GM18873 (cell line): Measurements from ENCODE around the gene SETDB1.
"Not testable (repeated sequence)": the region's sequence is repeated elsewhere in the genome, so short reads cannot be mapped to it uniquely, and the experiment has no call there.

Experiments
- ATAC-seq: cut with Tn5 transposase; IDR thresholded peaks from one replicate; pipeline ENCODE4 v1.9.1; 2021; ENCODE audit warnings: mild to moderate bottlenecking, moderate library complexity, moderate number of reproducible peaks; ENCODE audit not compliant: unreplicated experiment, low FRiP score

Gene SETDB1

GRCh38 chr1:150926097-150926741 is at the start of gene SETDB1:
SETDB1 (plus strand) TSS chr1:150926363; CDS start chr1:150927715, 1,352 bp downstream.
- ATAC-seq = peak; percentile 90

- ATAC-seq = not testable (repeated sequence)
These were observed 47.2 kb upstream of the SETDB1 start for GRCh38 chr1:150878931-150879330.

- no peak for ATAC-seq
These were observed 44.7 kb upstream of the SETDB1 start for GRCh38 chr1:150881331-150882070.

GRCh38 chr1:150883121-150883520 is 43.0 kb upstream of the SETDB1 start:
- ATAC-seq = not testable (repeated sequence)

- no peak for ATAC-seq
These were observed 39.1 kb upstream of the SETDB1 start, which contains the start of gene CTXND2 for GRCh38 chr1:150887018-150887417. CTXND2 (plus strand) TSS chr1:150887136; CDS start chr1:150912315, 25,179 bp downstream.

- ATAC-seq = no peak
These were observed 37.4 kb upstream of the SETDB1 start for GRCh38 chr1:150888727-150889126.

GRCh38 chr1:150890033-150890416 is 36.1 kb upstream of the SETDB1 start:
- ATAC-seq = no peak

GRCh38 chr1:150893336-150893913 is 32.7 kb upstream of the SETDB1 start:
- ATAC-seq = no peak

- ATAC-seq = no peak
These were observed 30.5 kb upstream of the SETDB1 start for GRCh38 chr1:150895618-150896017.

GRCh38 chr1:150899795-150900194 is 26.4 kb upstream of the SETDB1 start:
- ATAC-seq = not testable (repeated sequence)

GRCh38 chr1:150902346-150902745 is 23.8 kb upstream of the SETDB1 start:
- ATAC-seq = no peak

GRCh38 chr1:150902751-150903150 is 23.4 kb upstream of the SETDB1 start:
- no peak for ATAC-seq

GRCh38 chr1:150905301-150905700 is 20.9 kb upstream of the SETDB1 start:
- ATAC-seq = no peak

GRCh38 chr1:150906329-150906728 is 19.8 kb upstream of the SETDB1 start:
- ATAC-seq = no peak

- no peak for ATAC-seq
These were observed 19.4 kb upstream of the SETDB1 start for GRCh38 chr1:150906813-150907212.

GRCh38 chr1:150909585-150910180 is 16.5 kb upstream of the SETDB1 start:
- ATAC-seq = no peak

- no peak for ATAC-seq
These were observed 13.5 kb upstream of the SETDB1 start for GRCh38 chr1:150912623-150913022.

- ATAC-seq = no peak
These were observed 8.8 kb upstream of the SETDB1 start for GRCh38 chr1:150917387-150917786.

GRCh38 chr1:150922519-150922975 is 3.6 kb upstream of the SETDB1 start:
- ATAC-seq = peak; percentile 53

GRCh38 chr1:150925080-150925479 is 1.1 kb upstream of the SETDB1 start:
- ATAC-seq = no peak

GRCh38 chr1:150927624-150928023 is 1.5 kb downstream of the SETDB1 start:
- no peak for ATAC-seq
